ENCODE data around the gene PTGES. TPM values are rescaled to one million over a fixed set of nuclear protein-coding genes. Genes with fewer than 3 reads are reported as not detected.
"Not testable (repeated sequence)": the region's sequence is repeated elsewhere in the genome, so short reads cannot be mapped to it uniquely, and the experiment has no call there.

The PTGES gene
- total RNA-seq, 1 experiment from 2014 or later, result 4.0 TPM

DNA sequence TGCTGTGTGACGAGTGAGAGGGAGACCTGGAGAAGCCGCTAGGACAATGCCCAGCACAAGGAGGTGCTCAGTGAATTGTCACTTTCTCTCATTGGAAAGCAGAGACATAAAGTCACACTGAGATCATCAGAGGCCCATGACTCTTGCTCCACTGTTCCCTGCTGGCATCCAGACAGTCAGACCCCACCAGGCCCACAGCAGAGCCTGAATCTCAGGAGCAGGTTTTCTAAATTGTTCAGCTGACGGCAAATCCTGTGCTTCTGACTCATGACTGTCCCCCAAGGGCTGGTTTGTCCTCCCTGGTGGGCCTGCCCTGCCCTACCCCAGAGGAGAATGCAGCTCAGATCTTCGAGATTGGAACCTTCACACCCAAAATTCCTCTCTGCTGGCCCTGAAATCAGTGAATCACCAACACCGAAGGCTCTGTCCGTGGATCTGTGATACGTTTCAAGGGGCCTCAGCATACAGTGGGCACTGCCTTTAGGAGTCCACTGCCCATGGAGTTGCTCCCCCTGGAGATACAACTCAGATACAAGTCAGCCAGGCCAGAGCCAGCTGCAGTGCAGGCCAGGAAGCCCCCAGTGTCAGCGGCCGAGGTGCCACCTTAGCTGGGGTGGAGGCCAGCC, 2.7 kb downstream of the PTGES start:
- CTCF ChIA-PET, result interaction anchor here (0.6 to 1.5 kb wide), 2 partner anchors 12 to 32 kb away, joined by 3 to 8 read pairs; no protein-coding TSS in a partner anchor
- peaks cover 5% of the 10 kb centered on the region for H3K36me3 Mint-ChIP-seq (ENCODE audit: insufficient read depth, unreplicated experiment)
- H3K27me3 ChIP-seq (replicated peaks; ENCODE audit: control insufficient read depth, insufficient read depth, low read length), result no peaks in the 10 kb centered on the region
- no peaks in the 10 kb centered on the region for H3K9me3 ChIP-seq
- H3K4me1 ChIP-seq, result peaks cover 27% of the 10 kb centered on the region
- POLR2A ChIA-PET, result no interaction called here
- no peak overlapping the region for H3K4me3 ChIP-seq (ENCODE audit: low read depth, low read length)
- TF ChIP-seq, protein P1, sequence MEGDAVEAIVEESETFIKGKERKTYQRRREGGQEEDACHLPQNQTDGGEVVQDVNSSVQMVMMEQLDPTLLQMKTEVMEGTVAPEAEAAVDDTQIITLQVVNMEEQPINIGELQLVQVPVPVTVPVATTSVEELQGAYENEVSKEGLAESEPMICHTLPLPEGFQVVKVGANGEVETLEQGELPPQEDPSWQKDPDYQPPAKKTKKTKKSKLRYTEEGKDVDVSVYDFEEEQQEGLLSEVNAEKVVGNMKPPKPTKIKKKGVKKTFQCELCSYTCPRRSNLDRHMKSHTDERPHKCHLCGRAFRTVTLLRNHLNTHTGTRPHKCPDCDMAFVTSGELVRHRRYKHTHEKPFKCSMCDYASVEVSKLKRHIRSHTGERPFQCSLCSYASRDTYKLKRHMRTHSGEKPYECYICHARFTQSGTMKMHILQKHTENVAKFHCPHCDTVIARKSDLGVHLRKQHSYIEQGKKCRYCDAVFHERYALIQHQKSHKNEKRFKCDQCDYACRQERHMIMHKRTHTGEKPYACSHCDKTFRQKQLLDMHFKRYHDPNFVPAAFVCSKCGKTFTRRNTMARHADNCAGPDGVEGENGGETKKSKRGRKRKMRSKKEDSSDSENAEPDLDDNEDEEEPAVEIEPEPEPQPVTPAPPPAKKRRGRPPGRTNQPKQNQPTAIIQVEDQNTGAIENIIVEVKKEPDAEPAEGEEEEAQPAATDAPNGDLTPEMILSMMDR (IDR thresholded peaks at IDR 0.05; ENCODE audit: insufficient read depth in 1 of 2, low read depth in 1 of 2, low read length in 1 of 2, severe bottlenecking in 1 of 2, unreplicated experiment in 1 of 2), result no peak
- DNase-seq, result peak; percentile 32 to 78
- intact Hi-C loops (cut with micrococcal nuclease; ENCODE audit: unreplicated experiment), result no loop called here
- H3K27ac Mint-ChIP-seq (ENCODE audit: unreplicated experiment), result peak overlapping the region; percentile 76
- BruUV-seq (replicated peaks), result no TSS peak
- no peaks in the 10 kb centered on the region for H3K27me3 Mint-ChIP-seq (ENCODE audit: insufficient read depth, unreplicated experiment)
- peaks cover 13% of the 10 kb centered on the region for H3K4me1 Mint-ChIP-seq (ENCODE audit: low read depth, unreplicated experiment)
- no peak overlapping the region for H3K4me3 Mint-ChIP-seq (ENCODE audit: unreplicated experiment)
- H3K36me3 ChIP-seq (ENCODE audit: control insufficient read depth, insufficient read depth, low read length), result no peaks in the 10 kb centered on the region
- H3K9me3 Mint-ChIP-seq (ENCODE audit: unreplicated experiment), result no peaks in the 10 kb centered on the region

- TF ChIP-seq, protein P1 (IDR thresholded peaks at IDR 0.05; ENCODE audit: insufficient read depth in 1 of 2, low read depth in 1 of 2, low read length in 1 of 2, severe bottlenecking in 1 of 2, unreplicated experiment in 1 of 2), result no peak
- ChIA-PET POLR2A (no interaction called here), CTCF (interaction anchor here (1.5 kb wide), 1 partner anchor 12 kb away, joined by 8 read pairs; no protein-coding TSS in a partner anchor)
- Histone ChIP-seq H3K9me3 (no peaks in the 10 kb centered on the region), H3K36me3 (ENCODE audit: control insufficient read depth, insufficient read depth, low read length) (no peaks in the 10 kb centered on the region), H3K27me3 (replicated peaks; ENCODE audit: control insufficient read depth, insufficient read depth, low read length) (no peaks in the 10 kb centered on the region), H3K4me3 (ENCODE audit: low read depth, low read length) (no peak overlapping the region), H3K4me1 (peaks cover 27% of the 10 kb centered on the region)
- Mint-ChIP-seq H3K27me3 (ENCODE audit: insufficient read depth, unreplicated experiment) (no peaks in the 10 kb centered on the region), H3K27ac (ENCODE audit: unreplicated experiment) (peak overlapping the region; percentile 76), H3K36me3 (ENCODE audit: insufficient read depth, unreplicated experiment) (peaks cover 5% of the 10 kb centered on the region), H3K4me1 (ENCODE audit: low read depth, unreplicated experiment) (peaks cover 13% of the 10 kb centered on the region), H3K4me3 (ENCODE audit: unreplicated experiment) (peak overlapping the region; percentile 31), H3K9me3 (ENCODE audit: unreplicated experiment) (no peaks in the 10 kb centered on the region)
- intact Hi-C loops (cut with micrococcal nuclease; ENCODE audit: unreplicated experiment), result no loop called here
- BruUV-seq (replicated peaks), result no TSS peak
- DNase-seq, result peak; percentile 30 to 54
These were observed 3.3 kb downstream of the PTGES start for GRCh38 chr9:129749575-129749974.

DNA sequence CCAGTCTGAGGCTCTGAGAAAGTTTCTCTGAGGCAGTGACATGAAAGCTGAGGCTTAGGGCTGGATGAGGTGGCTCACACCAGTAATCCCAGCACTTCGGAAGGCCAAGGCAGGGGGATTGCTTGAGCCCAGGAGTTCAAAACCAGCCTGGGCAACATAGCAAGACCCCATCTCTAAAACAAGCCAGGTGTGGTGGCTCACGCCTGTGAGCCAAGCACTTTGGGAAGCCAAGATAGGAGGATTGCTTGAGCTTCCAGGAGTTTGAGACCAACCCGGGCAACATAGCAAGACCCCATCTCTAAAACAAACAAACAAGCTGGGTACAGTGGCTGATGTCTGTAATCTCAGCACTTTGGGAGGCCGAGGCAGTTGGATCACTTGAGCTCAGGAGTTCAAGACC, 3.8 kb downstream of the PTGES start:
- H3K27ac Mint-ChIP-seq (ENCODE audit: unreplicated experiment), result peak overlapping the region; percentile 76
- H3K9me3 ChIP-seq; H3K27me3 Mint-ChIP-seq (ENCODE audit: insufficient read depth, unreplicated experiment); H3K4me3 ChIP-seq (ENCODE audit: low read depth, low read length); H3K4me3 Mint-ChIP-seq (ENCODE audit: unreplicated experiment); H3K27me3 ChIP-seq (replicated peaks; ENCODE audit: control insufficient read depth, insufficient read depth, low read length); BruUV-seq (replicated peaks); H3K9me3 Mint-ChIP-seq (ENCODE audit: unreplicated experiment); intact Hi-C loops (cut with micrococcal nuclease; ENCODE audit: unreplicated experiment); H3K36me3 ChIP-seq (ENCODE audit: control insufficient read depth, insufficient read depth, low read length); POLR2A ChIA-PET; H3K36me3 Mint-ChIP-seq (ENCODE audit: insufficient read depth, unreplicated experiment); DNase-seq: not testable (repeated sequence)
- peaks cover 27% of the 10 kb centered on the region for H3K4me1 ChIP-seq
- CTCF ChIA-PET, result interaction anchor here (1.5 kb wide), 1 partner anchor 11 kb away, joined by 8 read pairs; no protein-coding TSS in a partner anchor
- H3K4me1 Mint-ChIP-seq (ENCODE audit: low read depth, unreplicated experiment), result peaks cover 13% of the 10 kb centered on the region
